Stimulated activated CD8-positive, alpha-beta memory T cell treated with anti-CD3 and anti-CD28 coated beads, Interleukin-15, amount 100 ng/mL, for 24 hours (primary cell): Measurements from ENCODE around the gene RASSF7.
"Not testable (repeated sequence)": the region's sequence is repeated elsewhere in the genome, so short reads cannot be mapped to it uniquely, and the experiment has no call there.

Experiments
- DNase-seq: peaks from one replicate; pipeline ENCODE4 v3.0.0-alpha.2; 2020; ENCODE audit warnings: low read depth

Gene RASSF7

DNA sequence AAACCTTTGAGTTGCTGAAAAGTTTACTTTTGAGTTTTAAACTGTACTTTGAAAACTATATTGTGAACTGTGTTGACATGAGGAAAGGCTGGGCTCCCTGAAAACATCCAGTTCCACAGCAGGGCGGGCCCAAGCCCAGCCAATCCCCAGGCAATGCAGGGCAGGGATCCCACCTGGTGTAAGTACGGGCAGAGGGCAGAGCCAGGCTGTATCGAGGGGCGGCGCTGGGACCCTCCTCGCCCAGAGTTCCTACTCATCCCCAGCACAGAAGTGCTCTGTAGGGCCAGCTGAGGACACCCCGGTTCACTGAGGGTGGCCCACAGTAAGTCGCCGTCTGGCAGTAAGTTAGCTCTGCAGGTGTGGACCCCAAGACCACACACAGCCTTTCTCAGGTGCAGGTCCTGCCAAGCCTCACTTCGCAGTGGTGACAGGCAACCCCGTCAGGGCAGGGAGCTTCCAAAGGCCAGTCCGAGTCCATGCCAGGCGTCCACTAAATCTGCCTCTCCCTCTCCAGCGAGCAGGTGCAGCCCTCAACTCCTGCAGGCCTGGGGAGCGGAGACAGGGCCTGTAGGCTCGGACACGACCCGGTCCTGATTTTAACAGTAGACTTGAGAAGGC lies 6.3 kb downstream of the RASSF7 start:
- DNase-seq: no peak

DNA sequence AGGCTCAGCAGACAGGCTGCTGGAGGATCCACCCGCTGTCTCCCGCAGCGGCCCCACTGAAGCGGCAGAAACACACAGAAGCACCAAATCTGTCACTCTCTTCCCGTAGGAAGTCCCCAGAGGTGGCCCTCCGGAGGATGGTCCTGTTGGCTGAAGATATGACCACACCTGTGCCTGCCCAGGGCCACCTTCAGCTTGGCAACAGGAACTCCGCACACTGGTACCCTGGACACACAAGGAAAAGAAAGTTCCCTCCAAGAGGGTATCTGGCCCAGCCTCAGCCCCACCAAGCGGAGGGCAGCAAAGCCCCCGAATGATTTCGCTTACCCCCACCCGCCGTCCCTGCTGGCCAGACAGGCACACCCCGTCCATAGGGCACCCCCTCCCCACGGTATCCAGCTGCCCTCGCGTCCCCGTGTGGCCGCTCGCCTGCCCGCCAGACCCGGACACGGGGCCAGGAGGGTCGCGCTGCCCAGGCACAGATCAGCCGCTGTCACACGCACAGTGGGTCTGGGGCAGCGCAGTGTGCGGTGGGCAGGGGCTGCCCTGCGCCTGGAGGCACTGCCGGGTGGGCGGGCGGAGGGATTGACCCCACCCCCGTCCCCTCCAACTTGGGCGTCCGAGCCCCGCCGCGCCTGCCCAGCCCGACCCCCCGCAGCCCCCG lies 7.0 kb downstream of the RASSF7 start:
- no peak for DNase-seq

DNA sequence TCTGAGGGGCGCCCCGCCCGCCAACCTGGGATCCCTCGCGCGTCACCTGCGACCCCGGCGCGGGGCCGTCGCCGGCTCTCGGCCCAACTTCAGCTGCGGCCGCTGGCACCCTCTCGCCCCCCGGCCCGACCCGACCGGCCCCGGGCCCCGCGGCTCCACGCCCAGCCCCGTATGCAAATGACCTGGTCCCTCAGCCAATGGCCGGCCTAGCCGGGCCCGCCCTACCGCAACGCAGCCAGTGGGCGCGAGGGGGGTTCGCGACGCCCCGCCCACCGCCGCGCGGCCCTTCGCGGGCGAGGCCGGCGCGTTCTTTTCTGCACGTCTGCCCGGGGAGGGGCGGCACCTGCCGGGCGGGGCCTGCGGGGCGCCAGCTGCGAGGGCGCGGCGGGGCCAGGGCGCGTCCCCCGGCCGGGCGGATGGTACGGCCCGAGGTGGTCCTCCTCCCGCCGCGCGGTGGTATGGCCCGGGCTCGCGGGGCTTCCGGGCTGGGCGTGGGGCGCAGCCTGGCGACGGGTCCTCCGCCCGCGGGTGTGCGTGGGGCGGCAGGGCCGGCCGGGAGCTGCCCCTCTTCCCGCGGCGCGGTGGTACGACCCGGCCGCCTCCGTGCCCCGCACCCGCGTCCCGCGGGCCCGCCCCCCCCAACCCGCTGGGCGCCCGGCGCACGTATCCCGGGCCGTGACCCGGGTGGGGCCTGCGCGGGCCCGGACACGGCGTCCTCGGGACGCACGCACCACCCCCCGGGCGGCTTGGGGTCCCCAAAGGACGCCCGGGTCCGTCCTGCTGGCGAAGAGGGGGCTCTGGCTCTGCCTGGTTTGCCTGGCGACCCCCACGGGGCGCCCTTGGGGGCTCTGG lies 7.8 kb downstream of the RASSF7 start:
- peak; percentile 77 for DNase-seq

DNA sequence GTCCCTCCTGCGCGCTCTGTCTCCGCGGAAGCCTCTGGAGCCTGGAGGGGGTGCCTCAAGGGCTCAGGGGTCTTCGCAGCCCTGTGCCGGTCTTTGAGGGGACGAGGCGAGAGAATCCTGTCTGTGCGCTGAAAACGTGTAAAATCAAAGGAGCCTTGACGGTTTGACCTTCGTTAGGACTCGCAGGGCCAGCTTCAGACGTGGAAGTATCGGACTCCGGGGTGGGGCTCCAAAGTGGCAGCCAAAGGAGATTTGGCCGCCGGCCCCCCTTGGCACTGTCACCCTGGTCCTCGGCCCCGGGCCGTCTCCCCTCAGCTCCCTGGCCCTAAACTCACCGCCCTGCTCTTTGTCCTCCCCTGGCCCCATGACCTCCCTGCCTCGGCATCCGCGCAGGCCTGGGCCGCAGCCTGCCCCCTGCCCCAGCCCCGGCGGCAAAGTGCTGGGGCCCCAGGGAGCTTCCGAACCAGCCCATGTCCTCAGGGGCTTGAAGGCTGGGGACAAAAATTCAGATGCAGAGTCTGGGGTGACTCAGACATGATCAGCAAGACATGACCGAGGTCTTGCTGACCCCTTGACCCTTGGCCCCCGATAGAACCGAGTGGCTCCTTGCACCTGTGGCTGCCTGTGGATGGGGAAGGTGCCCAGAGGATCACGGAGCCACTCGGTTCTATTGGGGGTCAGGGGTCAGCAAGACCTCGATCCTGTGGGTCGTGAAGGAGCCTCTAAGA lies 8.6 kb downstream of the RASSF7 start:
- DNase-seq: no peak

DNA sequence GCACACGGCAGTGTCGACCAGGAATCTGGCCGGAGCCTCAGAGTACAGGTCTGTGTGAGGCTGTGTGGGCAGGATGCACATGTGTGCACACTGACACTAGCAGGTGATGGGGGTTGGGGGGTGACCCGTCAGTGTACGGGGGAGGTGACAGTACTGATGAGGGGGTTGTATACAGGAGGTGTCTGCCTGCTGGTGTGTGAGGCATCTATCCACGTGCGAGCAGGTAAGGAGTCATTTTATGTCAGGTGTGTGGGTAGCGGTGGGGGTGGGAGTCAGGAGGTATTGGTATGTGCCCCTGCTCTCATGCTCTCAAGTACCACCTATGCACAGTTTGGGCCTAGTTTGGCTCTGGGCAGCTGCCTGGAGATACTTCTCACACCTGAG lies 11.0 kb downstream of the RASSF7 start:
- no peak for DNase-seq

DNA sequence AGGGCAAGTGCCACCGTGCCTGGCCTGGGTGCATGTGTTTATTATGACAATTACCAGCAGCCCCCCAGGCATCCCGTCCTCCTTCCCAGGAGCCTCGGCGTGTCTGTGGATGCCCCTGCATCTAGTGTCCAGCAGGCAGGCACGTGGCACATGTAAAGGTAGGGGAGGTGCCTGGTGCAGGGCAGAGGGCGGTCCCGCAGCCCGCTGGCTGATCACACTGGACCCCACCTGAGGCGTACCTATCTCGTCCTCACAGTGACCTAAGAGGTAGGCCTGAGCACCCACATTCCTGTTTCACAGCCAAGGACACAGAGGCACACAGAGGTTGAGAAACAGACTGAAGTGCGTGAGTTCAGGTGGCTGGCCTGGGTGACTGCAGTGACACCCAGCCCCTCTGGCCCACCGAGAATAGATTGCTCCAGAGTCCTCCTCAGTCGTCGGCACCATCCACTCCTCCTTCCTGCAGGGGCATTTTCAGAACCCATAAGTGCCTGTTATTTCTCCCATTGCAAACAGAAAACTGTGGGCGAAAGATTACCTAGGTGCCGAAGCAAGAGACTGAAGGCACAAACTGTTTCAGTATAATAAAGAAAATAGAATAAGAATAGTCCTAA lies 12.5 kb downstream of the RASSF7 start:
- no peak for DNase-seq

DNA sequence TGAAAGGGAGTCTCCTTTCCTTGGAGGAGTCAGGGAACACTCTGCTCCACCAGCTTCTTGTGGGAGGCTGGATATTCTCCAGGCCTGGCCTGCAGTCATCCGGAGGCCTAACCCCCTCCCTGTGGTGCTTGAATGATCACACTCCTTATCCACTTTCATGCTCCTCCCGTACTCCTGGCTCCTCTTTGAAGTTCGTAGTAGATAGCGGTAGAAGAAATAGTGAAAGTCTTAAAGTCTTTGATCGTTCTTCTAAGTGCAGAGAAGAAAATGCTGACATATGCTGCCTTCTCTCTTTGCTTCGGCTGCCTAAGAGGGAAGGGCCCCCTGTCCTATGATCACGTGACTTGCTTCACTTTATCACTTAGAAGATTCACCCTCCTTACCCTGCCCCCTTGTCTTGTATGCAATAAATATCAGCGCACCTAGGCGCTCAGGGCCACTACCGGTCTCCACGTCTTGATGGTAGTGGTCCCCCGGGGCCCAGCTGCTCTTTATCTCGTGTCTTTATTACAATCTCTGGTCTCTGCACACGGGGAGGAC lies 13.3 kb downstream of the RASSF7 start:
- DNase-seq: not testable (repeated sequence)

DNA sequence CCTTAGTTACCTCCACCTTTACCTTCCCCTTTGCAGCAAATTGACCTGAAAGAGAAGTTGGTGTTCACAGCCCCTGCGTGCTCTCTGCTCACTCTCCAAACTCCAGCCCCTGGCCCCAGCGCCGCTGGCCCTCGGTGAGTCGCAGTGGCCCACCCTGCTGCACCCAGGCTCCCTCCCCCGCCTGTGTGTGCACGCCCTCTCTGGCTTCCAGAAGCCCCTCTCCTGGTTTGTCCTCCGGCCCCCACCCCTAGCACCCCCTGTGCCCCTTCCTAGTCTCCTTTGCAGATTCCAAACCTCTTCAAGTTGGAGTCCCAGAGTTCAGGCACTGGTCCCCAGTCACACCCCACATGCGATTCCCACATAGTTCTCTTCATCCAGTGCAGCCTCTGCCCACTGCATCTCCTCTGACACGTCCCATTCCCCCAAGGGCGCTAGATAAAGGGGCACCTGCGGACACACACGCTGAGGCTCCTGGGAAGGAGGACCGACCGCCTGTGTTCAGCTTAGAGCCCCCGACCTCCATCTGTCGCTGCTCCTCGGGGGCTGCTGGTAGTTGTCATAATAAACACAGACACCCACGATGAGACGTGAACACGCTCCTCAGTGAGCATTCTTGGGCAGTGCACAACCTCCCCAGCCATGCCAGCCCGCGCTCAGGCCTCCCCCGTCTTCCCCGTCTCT lies 14.0 kb downstream of the RASSF7 start:
- no peak for DNase-seq

DNA sequence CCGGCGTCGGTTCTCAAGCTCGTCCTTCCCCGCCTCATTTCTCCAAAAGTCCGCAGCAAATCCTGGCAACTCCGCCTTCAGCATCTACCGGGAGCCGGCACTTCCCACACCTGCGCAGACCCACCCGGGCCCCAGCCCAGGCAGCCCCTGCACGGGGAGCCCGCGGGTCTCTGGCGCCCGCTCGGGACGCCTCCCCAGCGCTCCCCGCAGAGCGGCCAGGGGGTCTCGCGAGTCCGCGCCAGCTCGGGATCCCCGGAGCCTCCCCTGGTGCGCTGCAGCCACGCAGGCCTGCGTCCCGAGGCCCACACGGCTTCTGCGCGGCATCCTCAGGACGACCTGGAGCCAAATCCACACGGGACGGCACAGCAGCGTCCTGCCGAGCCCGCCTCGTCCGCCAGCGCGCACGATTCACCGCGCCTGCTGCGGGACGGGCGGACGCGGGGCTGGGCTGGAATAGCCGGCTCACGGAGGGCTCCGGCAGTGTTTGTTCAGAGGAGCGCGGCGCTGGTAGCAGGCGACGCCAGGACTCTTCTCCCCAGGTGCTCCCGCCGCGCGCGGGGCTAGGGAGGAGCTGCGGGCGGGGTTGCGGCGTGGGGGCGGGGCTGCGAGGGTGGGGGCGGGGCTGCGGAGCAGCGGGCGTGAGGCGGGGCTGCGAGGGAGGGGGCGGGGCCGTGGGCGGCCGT lies 14.7 kb downstream of the RASSF7 start:
- no peak for DNase-seq

DNA sequence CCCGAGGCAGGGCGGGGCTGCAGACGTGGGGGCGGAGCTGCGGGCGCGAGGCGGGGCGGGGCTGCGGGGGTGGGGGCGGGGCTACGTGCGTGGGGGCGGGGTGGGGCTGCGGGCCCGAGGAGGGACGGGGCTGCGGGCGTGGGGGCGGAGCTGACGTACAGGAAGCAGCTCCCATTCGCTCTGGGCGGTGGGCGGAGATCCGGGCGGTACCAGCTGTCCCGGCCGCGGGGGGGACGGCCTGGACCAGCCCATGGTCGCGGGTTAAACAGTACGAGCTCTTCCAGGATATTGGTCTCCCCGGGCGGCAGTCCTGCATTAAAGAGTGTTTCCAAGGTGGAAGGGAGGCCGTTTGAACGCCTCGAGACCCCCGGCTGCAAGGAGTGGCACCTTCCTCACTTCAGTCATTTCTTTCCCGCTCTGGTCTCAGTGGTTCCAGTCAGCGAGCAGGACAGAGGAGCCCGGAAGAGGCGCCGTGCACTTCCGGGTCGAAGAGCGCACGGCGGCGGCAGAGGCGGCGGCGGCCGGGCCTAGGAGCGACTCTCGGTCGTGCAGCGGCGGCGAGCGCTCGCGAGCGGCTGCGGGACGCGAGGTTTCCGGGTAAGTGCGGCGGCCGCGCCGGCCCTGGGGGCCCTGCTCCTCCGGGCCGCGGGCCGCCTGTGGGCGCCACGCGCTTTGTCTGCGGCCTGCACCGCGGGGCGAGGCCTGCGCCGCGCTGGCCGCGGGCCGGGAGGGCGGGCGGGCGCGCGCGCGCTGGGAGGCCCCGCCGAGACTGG lies 15.4 kb downstream of the RASSF7 start, which contains the start of gene PHRF1:
Gene PHRF1 (plus strand): TSS at position 475 of the 773 bp plus-strand sequence. CDS start 5,043 bp downstream, outside the sequence.
- DNase-seq: peak; percentile 89

DNA sequence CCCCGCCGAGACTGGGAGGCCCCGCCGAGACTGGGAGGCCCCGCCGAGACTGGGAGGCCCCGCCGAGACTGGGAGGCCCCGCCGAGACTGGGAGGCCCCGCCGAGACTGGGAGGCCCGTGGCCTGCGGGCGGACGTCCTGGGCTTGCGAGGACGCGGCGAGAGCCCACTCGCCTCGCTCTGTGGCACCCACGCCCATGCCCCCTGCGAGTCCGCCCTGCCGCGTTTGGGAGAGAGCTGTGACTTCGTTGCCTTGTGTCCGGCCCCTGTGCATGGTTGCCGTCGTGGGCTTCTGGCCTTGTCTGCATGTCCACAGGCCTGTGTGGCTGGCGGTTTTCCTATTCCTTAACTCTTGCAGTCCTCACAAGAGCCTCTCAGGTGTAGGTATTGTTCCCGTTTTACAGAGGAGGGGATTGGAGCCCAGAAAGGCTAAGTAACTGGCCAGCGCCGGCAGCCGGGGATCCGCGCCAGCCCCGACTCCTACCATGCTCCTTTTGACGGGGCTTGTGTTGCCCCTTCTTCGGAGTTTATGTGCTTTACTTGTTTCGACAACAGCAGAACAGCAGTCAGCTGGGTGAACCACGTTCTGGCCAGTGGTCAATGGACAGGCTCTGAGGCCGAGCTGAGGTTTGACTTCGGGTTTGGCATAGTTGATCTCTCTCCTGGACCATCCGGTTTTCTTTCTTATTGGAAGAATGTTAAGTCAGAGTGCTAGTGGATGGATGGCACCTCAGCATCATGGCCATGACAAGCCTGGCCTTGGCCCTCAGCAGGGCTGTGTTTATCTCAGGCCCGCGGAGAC lies 16.2 kb downstream of the RASSF7 start:
- DNase-seq: no peak

DNA sequence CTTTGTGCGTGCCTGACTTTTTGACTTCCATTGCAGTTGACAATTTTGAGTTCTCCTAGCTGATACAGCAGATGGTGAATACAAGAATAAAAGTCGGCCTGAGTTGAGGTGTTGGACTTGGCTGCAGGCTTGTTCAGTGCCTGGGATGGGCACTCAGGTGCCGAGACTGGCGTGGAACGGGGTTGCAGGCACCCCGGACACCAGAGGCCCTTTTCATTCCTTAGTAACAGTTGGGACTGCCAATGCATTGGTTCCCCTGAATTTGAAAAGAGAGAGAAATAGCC lies 16.8 kb downstream of the RASSF7 start:
- DNase-seq: no peak

DNA sequence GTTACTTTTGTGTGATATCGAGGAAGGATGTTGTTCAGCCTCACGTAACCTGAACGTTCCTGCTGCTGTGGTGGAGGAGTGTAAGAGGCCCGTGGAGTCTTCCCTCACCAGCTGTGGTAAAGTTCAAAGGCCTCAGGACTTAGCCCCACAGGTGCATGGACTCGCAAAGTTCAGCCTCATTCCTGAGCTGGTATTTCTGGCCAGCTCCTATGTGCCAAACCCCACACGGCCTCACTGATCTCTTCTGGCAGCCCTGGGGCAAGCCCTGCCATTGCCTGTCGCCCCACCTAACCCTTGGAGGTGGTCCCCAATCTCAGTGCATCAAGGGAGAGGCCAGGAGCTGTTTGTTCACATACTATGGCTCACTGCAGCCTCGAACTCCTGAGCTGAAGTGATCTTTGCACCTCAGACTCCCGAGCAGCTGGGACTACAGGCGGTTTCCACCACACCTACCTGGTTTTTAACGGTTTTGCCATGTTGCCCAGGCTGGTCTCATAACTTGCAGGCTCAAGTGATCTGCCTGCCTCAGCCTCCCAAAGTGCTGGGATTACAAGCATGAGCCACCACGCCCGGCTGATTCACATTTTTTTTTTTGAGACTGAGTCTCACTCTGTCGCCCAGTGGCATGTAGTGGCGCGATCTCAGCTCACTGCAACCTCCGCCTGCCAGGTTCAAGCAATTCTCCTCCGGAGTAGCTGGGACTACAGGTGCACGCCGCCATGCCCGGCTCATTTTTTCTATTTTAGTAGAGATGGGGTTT lies 17.7 kb downstream of the RASSF7 start:
- no peak for DNase-seq

DNA sequence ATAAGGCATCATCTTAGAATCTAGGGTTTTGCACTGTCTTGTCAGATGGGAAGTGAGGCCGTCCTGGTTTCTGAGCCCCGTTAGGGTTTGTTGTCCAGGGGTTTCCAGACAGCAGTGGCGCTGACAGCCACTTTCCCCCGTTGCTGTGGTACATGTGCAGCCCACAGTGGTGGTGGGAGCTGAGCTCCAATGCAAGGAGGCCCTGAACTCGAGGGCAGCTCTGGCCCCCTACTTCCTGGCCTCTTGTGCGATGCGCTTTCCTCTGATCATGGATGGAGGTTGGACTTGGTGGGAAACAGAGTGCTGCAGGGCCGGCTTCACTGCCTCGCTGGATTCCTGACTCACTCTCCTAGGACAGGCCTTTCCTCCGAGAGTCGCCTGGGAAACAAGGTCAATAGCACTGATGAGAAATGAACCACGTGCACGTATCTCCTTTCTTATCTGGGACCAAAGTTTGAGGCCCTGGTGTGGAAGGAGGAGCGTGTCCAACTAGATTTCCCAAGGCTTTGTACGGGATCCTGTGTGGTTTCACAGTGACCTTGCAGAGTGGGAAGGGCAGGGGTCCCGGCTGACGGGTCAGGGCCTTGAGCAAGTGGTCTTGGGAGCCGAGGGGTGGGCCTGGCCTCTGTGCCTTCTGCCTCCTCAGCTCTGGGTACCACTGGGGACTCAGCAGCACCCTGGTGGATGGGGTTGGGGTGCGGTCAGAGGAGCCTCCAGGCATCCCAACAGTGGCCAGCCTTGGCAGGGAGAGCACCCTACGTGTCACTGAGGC lies 19.2 kb downstream of the RASSF7 start:
- DNase-seq: no peak

DNA sequence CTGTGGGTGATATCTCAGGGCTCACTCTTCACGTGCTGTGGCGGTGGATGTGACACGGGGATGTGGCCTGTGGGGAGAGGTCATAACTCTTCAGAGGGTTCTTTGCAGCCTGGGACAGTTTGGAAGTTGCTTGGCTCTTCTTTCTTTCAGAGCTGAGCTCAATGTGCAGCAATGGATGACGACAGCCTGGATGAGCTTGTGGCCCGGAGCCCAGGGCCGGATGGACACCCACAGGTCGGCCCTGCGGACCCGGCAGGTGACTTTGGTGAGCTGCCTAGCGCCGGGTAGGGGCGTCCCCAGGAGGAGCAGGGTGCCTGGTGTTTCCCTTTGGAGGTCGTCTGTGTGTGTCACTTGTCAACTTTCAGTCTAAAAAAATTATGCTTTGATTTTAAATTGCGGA lies 20.6 kb downstream of the RASSF7 start:
- DNase-seq: no peak

DNA sequence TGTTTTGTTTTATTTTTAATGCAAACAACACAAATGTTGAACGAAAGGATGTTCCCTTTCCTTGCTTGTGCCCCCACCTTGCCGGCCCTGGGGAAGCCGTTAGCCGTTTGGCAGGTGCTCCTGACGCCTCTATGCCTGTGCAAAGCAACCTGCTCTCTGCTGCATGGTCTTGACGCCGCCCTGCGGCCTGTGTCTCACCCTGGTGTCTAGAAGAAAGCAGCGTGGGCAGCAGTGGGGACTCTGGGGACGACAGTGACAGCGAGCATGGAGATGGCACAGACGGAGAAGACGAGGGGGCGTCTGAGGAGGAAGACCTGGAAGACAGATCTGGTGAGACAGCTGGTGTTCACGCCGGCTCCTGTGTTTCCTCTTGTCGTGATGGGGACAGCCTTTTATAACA lies 21.0 kb downstream of the RASSF7 start:
- DNase-seq: no peak

DNA sequence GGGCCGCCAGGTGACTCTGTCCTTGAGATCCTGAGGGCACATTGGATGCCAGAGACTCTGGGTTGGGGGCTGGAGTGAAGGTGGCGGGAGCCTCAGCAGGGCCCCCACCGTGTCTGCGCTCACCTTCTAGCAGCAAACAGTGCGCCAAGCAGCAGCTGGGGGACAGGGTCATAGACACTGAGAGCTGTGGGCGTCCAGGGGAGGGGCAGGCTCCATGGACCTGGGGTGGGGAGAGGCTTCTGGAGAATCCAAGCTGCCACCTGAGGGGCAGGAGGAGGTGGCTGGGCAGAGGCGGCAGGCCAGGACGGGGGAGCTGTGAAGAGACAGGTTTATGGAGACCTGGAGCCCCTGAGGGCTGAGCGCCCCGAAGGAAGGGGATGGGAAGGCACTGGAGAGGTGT lies 23.5 kb downstream of the RASSF7 start:
- DNase-seq: no peak
